SK-N-MC (cell line): ENCODE data around the gene ALKBH6.

Experiments used
- DNase-seq: peaks from one replicate; pipeline ENCODE4 v3.0.0-alpha.2; 2011; ENCODE audit warnings: low read depth, low spot score
- H3K27ac ChIP-seq: fragments of 200-600 bp; sonication (generic); 2 replicates; pipeline ENCODE4 v1.5.1; 2016; ENCODE audit warnings: mixed run types
- H3K36me3 ChIP-seq: fragments of 200-600 bp; sonication (generic); 2 replicates; pipeline ENCODE4 v1.6.1; 2017; ENCODE audit warnings: antibody characterized with exemption, low read length, mixed read lengths; ENCODE audit not compliant: insufficient read depth
- H3K4me3 ChIP-seq: fragments of 200-600 bp; sonication (generic); 2 replicates; pipeline ENCODE4 v1.5.1; 2016
- H3K9ac ChIP-seq: fragments of 200-600 bp; sonication (generic); 2 replicates; pipeline ENCODE4 v1.8.0; 2017; ENCODE audit warnings: mixed run types, mixed read lengths; ENCODE audit not compliant: insufficient read length
- H3K9me3 ChIP-seq: fragments of 200-600 bp; sonication (generic); 2 replicates; pipeline ENCODE4 v1.6.1; 2017; ENCODE audit warnings: low read depth, mild to moderate bottlenecking, antibody characterized with exemption, low read length, moderate library complexity, mixed read lengths
- EZH2 ChIP-seq: fragments of 200-600 bp; sonication (generic); IDR thresholded peaks from one replicate; pipeline ENCODE4 v1.6.1; 2017; ENCODE audit warnings: antibody characterized with exemption
- FOXP2 ChIP-seq: optimal IDR thresholded peaks from 2 replicates; pipeline ENCODE3; 2011; ENCODE audit warnings: mild to moderate bottlenecking, moderate library complexity; ENCODE audit not compliant: insufficient read depth; ENCODE audit errors: extremely low read length, control extremely low read depth
- POLR2AphosphoS5 ChIP-seq: IDR thresholded peaks from 2 replicates; pipeline ENCODE4 v1.6.1; 2012; ENCODE audit warnings: mild to moderate bottlenecking, low read depth, low read length, borderline replicate concordance

Gene ALKBH6

DNA sequence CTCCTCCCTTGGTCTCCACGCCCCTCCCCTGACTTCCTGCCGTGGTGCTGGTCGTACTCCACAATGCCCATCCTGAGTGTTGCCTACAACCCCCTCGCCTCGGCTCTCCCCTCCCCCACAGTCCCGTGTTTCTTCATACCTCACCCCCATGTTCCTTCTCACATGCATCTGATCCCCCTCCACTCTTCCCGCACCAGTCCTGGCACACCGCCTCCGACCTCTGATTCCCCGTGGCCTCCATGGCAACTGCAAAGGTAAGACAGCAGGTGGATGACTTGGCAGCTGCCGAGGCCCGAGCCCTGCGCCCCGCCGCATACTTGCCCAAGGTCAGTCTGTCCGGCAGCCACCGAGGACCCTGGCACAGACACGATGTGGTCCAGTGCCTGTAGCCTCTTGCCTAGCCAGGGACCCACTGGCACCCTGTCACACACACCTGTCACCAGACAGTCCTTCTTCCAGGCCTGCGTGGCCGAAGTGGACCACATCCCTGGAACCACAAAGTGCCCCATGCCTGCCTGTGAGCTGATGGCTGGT, 35.1 kb downstream of the ALKBH6 start:
- Histone ChIP-seq H3K9me3 (no peaks in the 10 kb centered on the region), H3K4me3 (no peak overlapping the region), H3K27ac (no peak overlapping the region), H3K36me3 (no peaks in the 10 kb centered on the region), H3K9ac (no peak overlapping the region)
- DNase-seq = no peak
- TF ChIP-seq EZH2 (no peak), POLR2AphosphoS5 (no peak), FOXP2 (no peak)

GRCh38 chr19:35978271-35978670, 35.7 kb downstream of the ALKBH6 start:
- no peak overlapping the region for H3K27ac ChIP-seq
- TF ChIP-seq EZH2 (no peak), FOXP2 (no peak), POLR2AphosphoS5 (no peak)
- H3K9me3 ChIP-seq = no peaks in the 10 kb centered on the region
- no peaks in the 10 kb centered on the region for H3K36me3 ChIP-seq
- no peak for DNase-seq
- H3K9ac ChIP-seq = no peak overlapping the region
- H3K4me3 ChIP-seq = no peak overlapping the region

DNA sequence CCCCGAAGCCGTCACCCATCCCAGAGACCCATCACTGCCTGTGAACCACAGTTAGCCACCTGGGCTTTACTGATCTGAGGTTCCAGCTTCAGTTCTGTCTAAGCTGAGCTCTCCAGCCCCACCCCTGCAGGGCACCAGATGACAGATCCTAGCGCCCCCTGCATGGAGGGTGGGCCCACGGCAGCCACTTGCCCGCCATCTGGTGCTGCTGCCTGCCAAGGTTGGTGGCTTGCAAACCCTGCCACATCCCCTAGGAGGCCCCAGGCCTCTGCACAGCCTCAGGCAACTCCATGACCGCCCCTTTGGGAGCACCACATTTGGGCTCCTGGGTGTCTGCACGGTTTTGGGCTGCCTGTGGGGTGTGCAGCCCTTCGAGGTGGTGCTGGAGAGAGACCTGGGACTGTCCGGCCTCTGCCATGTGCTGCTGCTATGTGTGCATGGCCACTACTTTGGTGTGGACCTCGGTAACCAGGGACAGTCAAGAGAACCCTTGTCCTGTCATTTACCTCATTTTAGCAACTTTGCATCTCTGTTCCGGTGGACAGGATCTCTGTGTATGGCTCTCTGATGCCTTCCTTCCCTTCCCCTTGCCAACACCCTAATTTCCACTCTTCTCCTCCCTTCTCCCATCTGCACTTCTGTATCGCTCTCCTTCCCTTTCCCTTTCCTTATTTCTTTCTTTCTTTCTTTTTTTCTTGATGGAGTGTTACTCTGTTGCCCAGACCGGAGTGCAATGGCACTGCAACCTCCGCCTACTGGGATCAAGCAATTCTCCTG, 36.4 kb downstream of the ALKBH6 start:
- no peaks in the 10 kb centered on the region for H3K9me3 ChIP-seq
- TF ChIP-seq POLR2AphosphoS5 (no peak), FOXP2 (no peak), EZH2 (no peak)
- H3K36me3 ChIP-seq = no peaks in the 10 kb centered on the region
- H3K27ac ChIP-seq = no peak overlapping the region
- DNase-seq = no peak
- no peak overlapping the region for H3K4me3 ChIP-seq
- no peak overlapping the region for H3K9ac ChIP-seq

GRCh38 chr19:35975608-35976214, 38.3 kb downstream of the ALKBH6 start:
- H3K9me3 ChIP-seq = no peaks in the 10 kb centered on the region
- TF ChIP-seq EZH2 (no peak), FOXP2 (no peak), POLR2AphosphoS5 (no peak)
- no peak for DNase-seq

GRCh38 chr19:35973487-35973886, 40.5 kb downstream of the ALKBH6 start:
- DNase-seq = no peak
- no peak overlapping the region for H3K4me3 ChIP-seq

More at GRCh38 chr19:35975608-35976214, 38.3 kb downstream of the ALKBH6 start:
- Histone ChIP-seq H3K27ac (no peak overlapping the region), H3K9ac (no peak overlapping the region), H3K36me3 (no peaks in the 10 kb centered on the region), H3K4me3 (no peak overlapping the region)

DNA sequence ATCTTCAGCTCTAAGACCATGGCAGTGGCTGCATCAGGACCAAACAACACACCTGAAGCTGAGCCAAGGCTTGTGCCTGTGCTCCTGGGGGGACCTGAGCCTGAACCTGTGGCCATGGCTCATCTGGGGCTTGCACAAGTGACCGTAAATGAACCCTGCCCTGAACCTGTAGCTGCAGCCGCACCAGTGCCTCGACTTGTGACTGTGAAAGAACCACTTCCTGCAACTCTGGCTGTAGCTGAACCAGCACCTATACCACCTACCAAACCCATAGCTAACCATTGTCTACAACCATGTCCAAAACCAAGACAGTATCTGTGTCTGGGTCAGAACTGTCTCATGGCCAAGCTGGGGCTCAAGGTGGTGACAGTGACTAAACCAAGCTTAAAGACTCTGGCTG, 47.2 kb downstream of the ALKBH6 start:
- no peak for TF ChIP-seq FOXP2
- no peak for TF ChIP-seq EZH2
- no peak for TF ChIP-seq POLR2AphosphoS5
- H3K9ac ChIP-seq = no peak overlapping the region

More at GRCh38 chr19:35973487-35973886, 40.5 kb downstream of the ALKBH6 start:
- no peaks in the 10 kb centered on the region for H3K9me3 ChIP-seq
- H3K27ac ChIP-seq = no peak overlapping the region
- TF ChIP-seq POLR2AphosphoS5 (no peak), FOXP2 (no peak), EZH2 (no peak)
- H3K36me3 ChIP-seq = no peaks in the 10 kb centered on the region
- no peak overlapping the region for H3K9ac ChIP-seq

GRCh38 chr19:35963514-35963913, 50.5 kb downstream of the ALKBH6 start:
- Histone ChIP-seq H3K9me3 (no peaks in the 10 kb centered on the region), H3K4me3 (no peak overlapping the region), H3K9ac (no peak overlapping the region), H3K27ac (no peak overlapping the region), H3K36me3 (no peaks in the 10 kb centered on the region)
- no peak for DNase-seq
- TF ChIP-seq FOXP2 (no peak), POLR2AphosphoS5 (no peak), EZH2 (no peak)

More for the DNA sequence above, 47.2 kb downstream of the ALKBH6 start:
- DNase-seq = no peak
- Histone ChIP-seq H3K4me3 (no peak overlapping the region), H3K9me3 (no peaks in the 10 kb centered on the region), H3K27ac (no peak overlapping the region), H3K36me3 (no peaks in the 10 kb centered on the region)

GRCh38 chr19:35960432-35960972, 53.5 kb downstream of the ALKBH6 start:
- no peak for DNase-seq
- Histone ChIP-seq H3K9ac (no peak overlapping the region), H3K36me3 (no peaks in the 10 kb centered on the region), H3K4me3 (no peak overlapping the region), H3K27ac (no peak overlapping the region), H3K9me3 (no peaks in the 10 kb centered on the region)
- TF ChIP-seq FOXP2 = no peak
